GM12875 (cell line): ENCODE data around the gene SMCP.
A peak's percentile ranks its signal among the peaks of the same experiment; 100 is the strongest.

ENCODE experiments used
- H3K4me3 ChIP-seq: one replicate; pipeline ENCODE4 v1.5.1; 2011; ENCODE audit warnings: low read depth, low read length, control low read depth
- TF ChIP-seq, protein P1 (sequence below): IDR thresholded peaks from 2 replicates; pipeline ENCODE4 v1.5.1; 2011; ENCODE audit warnings: low read depth, mild to moderate bottlenecking, control low read depth, inconsistent platforms, low read length, moderate library complexity, borderline replicate concordance; ENCODE audit not compliant: insufficient read depth

Gene SMCP

GRCh38 chr1:152876827-152877226, 1.3 kb upstream of the SMCP start:
- no peak overlapping the region for H3K4me3 ChIP-seq
- TF ChIP-seq, protein P1, sequence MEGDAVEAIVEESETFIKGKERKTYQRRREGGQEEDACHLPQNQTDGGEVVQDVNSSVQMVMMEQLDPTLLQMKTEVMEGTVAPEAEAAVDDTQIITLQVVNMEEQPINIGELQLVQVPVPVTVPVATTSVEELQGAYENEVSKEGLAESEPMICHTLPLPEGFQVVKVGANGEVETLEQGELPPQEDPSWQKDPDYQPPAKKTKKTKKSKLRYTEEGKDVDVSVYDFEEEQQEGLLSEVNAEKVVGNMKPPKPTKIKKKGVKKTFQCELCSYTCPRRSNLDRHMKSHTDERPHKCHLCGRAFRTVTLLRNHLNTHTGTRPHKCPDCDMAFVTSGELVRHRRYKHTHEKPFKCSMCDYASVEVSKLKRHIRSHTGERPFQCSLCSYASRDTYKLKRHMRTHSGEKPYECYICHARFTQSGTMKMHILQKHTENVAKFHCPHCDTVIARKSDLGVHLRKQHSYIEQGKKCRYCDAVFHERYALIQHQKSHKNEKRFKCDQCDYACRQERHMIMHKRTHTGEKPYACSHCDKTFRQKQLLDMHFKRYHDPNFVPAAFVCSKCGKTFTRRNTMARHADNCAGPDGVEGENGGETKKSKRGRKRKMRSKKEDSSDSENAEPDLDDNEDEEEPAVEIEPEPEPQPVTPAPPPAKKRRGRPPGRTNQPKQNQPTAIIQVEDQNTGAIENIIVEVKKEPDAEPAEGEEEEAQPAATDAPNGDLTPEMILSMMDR: no peak

DNA sequence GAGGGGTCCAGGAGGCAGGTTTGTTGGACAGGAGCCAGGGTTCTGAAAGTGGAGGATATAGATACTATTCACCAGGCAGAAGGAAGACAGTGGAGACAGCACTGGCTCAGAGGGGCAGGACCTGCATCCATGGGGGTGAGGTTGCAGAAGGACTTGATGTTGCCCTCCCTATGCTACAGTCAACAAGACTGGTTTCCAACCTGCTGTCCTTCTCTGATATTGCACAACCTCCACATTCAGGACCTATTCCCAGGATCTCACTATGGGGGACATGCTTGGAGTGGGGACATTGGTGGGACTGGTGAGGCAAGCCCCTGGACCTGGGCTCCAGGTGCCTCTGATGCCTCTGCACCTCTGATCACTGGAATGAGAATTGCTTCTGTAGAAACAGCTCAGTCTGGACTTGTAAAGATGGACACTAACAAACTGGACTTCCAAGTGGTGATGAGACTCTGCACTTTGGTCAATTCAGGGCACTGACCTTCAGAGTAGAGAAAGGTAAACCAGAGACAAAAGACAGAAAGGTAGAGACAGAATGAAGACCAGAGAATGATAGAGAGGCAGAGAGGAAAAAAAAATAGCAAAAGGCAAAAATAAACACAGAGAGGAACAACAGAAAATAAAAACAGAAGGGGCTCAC, 1.6 kb downstream of the SMCP start:
- TF ChIP-seq, protein P1: no peak
- H3K4me3 ChIP-seq: no peak overlapping the region

DNA sequence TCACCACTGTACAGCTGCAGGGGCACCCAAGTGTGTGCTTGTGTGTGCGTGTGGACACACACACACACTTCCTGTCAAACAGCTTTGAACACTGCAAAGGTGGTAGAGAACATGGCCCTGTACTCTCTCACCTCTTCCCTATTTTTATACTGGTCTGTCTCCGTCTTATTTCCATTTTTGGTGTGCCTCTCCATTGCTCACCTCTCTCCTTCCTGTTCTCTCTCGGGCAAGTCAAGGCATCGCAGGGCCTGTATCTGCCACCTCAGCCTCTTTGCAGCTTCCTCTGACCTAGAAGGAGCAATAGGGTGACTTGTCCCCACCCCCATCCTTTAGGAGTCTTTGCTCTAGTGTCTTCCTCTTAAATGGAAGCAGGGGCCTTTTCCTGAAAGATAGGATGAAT, 2.2 kb downstream of the SMCP start:
- TF ChIP-seq, protein P1: no peak
- no peak overlapping the region for H3K4me3 ChIP-seq

DNA sequence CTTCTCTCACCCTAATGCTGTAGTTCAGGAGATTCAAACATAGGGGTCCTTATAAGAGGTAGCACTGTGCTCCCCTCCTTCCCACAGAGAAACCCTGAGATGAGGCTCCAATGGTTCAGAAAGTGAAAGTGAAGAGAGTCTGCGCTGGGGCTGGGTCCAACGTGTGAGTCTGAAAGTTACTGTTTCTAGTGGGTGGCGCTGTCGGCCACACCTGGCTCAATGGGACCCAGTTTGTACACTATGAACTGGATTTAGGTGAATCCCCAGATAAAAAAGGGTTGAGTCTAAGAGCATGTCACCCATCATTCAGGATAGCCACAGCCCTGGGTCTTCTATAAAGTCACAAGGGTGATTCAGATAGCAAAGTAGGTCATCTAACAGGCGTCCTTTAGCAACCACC, 2.8 kb downstream of the SMCP start:
- TF ChIP-seq, protein P1: peak; percentile 25; the same call in 1 of the 2 replicates
- no peak overlapping the region for H3K4me3 ChIP-seq

DNA sequence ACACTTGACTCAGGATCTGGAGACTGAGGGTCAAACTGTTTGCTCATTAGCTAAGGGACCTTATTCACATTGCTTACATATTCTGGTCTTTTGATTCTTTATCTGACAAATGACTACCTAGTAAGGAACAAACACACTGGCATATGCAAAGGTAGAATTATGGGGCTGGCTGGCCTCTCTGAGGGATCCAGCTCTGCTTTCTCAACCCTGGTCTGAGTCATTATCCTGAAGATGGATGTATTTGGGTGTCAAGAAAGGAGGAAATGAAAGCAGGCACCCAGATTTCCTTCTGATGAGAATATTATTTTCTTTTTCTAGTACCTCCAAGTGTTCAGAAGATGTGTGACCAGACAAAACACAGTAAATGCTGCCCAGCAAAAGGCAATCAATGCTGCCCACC, 6.0 kb downstream of the SMCP start:
- no peak overlapping the region for H3K4me3 ChIP-seq
- TF ChIP-seq, protein P1: no peak

- H3K4me3 ChIP-seq: no peak overlapping the region
- TF ChIP-seq, protein P1: no peak
Measured at GRCh38 chr1:152884506-152884905, 6.4 kb downstream of the SMCP start.

- TF ChIP-seq, protein P1: no peak
Measured at GRCh38 chr1:152884966-152885624, 7.0 kb downstream of the SMCP start.

More at GRCh38 chr1:152884966-152885624, 7.0 kb downstream of the SMCP start:
- H3K4me3 ChIP-seq: no peak overlapping the region
